HEK293T (cell line): ENCODE data around the gene PPIA.

Source experiments
- CTCF ChIA-PET: fragments of 350-600 bp; formaldehyde crosslinking; extraction: SDS; loops from one replicate; lab custom pipeline; 2021; ENCODE audit warnings: antibody characterized with exemption, inconsistent platforms; lab: Yijun Ruan, JAX
- POLR2A ChIA-PET: fragments of 350-600 bp; formaldehyde crosslinking; extraction: SDS; loops from one replicate; lab custom pipeline; 2020; ENCODE audit warnings: antibody characterized with exemption, inconsistent platforms; lab: Yijun Ruan, JAX
- DNase-seq: peaks from one replicate; pipeline ENCODE4 v3.0.0; 2012; ENCODE audit warnings: mixed read lengths; ENCODE audit errors: extremely low spot score
- ARNT ChIP-seq: fragments of 450-650 bp; IDR thresholded peaks from 2 replicates; pipeline ENCODE4 v1.6.1; 2017; ENCODE audit warnings: mild to moderate bottlenecking
- BHLHE40 ChIP-seq: fragments of 450-650 bp; IDR thresholded peaks from 2 replicates; pipeline ENCODE4 v1.6.1; 2016; ENCODE audit warnings: mild to moderate bottlenecking, moderate library complexity, borderline replicate concordance
- CTBP1 ChIP-seq: fragments of 450-650 bp; IDR thresholded peaks from 2 replicates; pipeline ENCODE4 v1.6.1; 2016; ENCODE audit warnings: borderline replicate concordance
- ELF4 ChIP-seq: fragments of 450-650 bp; IDR thresholded peaks from 2 replicates; pipeline ENCODE4 v1.6.1; 2017; ENCODE audit warnings: antibody characterized with exemption
- FOXA1 ChIP-seq: fragments of 450-650 bp; IDR thresholded peaks from 2 replicates; pipeline ENCODE4 v1.6.1; 2016; ENCODE audit warnings: mild to moderate bottlenecking
- FOXK2 ChIP-seq: fragments of 450-650 bp; IDR thresholded peaks from 2 replicates; pipeline ENCODE4 v1.6.1; 2016; ENCODE audit warnings: mild to moderate bottlenecking
- FOXM1 ChIP-seq: fragments of 450-650 bp; IDR thresholded peaks from 2 replicates; pipeline ENCODE4 v1.6.1; 2017; ENCODE audit warnings: mild to moderate bottlenecking, borderline replicate concordance
- HDGF ChIP-seq: fragments of 450-650 bp; IDR thresholded peaks from 2 replicates; pipeline ENCODE4 v1.6.1; 2017; ENCODE audit warnings: antibody characterized with exemption, borderline replicate concordance
- L3MBTL2 ChIP-seq: fragments of 450-650 bp; conservative IDR thresholded peaks from 2 replicates; pipeline ENCODE4 v1.6.1; 2016; ENCODE audit warnings: mild to moderate bottlenecking
- LEF1 ChIP-seq: fragments of 450-650 bp; IDR thresholded peaks from 2 replicates; pipeline ENCODE4 v1.6.1; 2017; ENCODE audit warnings: mild to moderate bottlenecking, borderline replicate concordance
- NFRKB ChIP-seq: fragments of 450-650 bp; IDR thresholded peaks from 2 replicates; pipeline ENCODE4 v1.6.1; 2016; ENCODE audit warnings: mild to moderate bottlenecking, moderate library complexity
- PKNOX1 ChIP-seq: fragments of 450-650 bp; IDR thresholded peaks from 2 replicates; pipeline ENCODE4 v1.6.1; 2016
- SP1 ChIP-seq: fragments of 450-650 bp; IDR thresholded peaks from 2 replicates; pipeline ENCODE4 v1.6.1; 2017
- SUZ12 ChIP-seq: fragments of 450-650 bp; IDR thresholded peaks from 2 replicates; pipeline ENCODE4 v1.6.1; 2016; ENCODE audit warnings: mild to moderate bottlenecking
- TARDBP ChIP-seq: fragments of 450-650 bp; IDR thresholded peaks from 2 replicates; pipeline ENCODE4 v1.6.1; 2016
- ZNF384 ChIP-seq: fragments of 450-650 bp; IDR thresholded peaks from 2 replicates; pipeline ENCODE4 v1.6.1; 2016

PPIA gene

GRCh38 chr7:44847509-44847919, 51.0 kb downstream of the PPIA start:
- no peak for TF ChIP-seq TARDBP
- ChIA-PET POLR2A (interaction anchor here (0.5 to 4.1 kb wide), 36 partner anchors 7 to 288 kb away, joined by 3 to 39 read pairs (median 4); partner anchors contain the start of genes DDX56, OGDH, PPIA and PURB), CTCF (interaction anchor here (1.0 to 1.3 kb wide), 2 partner anchors 10 to 259 kb away, joined by 4 read pairs; no protein-coding TSS in a partner anchor)
- DNase-seq = peak; percentile 84

- TF ChIP-seq LEF1 = no peak
- peak; percentile 51 for TF ChIP-seq SP1
- TF ChIP-seq FOXK2 = no peak
- TF ChIP-seq HDGF = no peak
- no peak for TF ChIP-seq CTBP1
- no peak for TF ChIP-seq FOXA1
- peak; percentile 25; the same call in 1 of the 2 replicates for TF ChIP-seq ELF4
- TF ChIP-seq BHLHE40 = no peak
- TF ChIP-seq NFRKB = no peak
- TF ChIP-seq ZNF384 = no peak
- peak; percentile 98 for TF ChIP-seq L3MBTL2
- 0 out of 2 replicates have a peak, but pooled peaks have one; percentile 39 for TF ChIP-seq ARNT
- peak; percentile 91 for TF ChIP-seq FOXM1
- TF ChIP-seq TARDBP = no peak
- peak; percentile 100 for TF ChIP-seq PKNOX1
- no peak for TF ChIP-seq SUZ12
- CTCF ChIA-PET = interaction anchor here (0.5 to 1.3 kb wide), 3 partner anchors 9 to 260 kb away, joined by 3 to 4 read pairs (median 4); no protein-coding TSS in a partner anchor
- POLR2A ChIA-PET = interaction anchor here (0.5 to 4.1 kb wide), 39 partner anchors 8 to 288 kb away, joined by 3 to 39 read pairs (median 4); partner anchors contain the start of genes DDX56, OGDH, PPIA and PURB
- peak; percentile 97 for DNase-seq
These were observed 51.6 kb downstream of the PPIA start, which contains the start of gene H2AZ2 for GRCh38 chr7:44847920-44848634. Gene H2AZ2 (minus strand): TSS chr7:44848087. CDS start chr7:44847971, 116 bp downstream.

- POLR2A ChIA-PET = interaction anchor here (0.8 to 4.1 kb wide), 21 partner anchors 9 to 286 kb away, joined by 3 to 39 read pairs (median 6); partner anchors contain the start of genes DDX56, OGDH, PPIA and PURB
- CTCF ChIA-PET = interaction anchor here (0.7 to 1.5 kb wide), 2 partner anchors 9 to 124 kb away, joined by 3 to 4 read pairs; no protein-coding TSS in a partner anchor
- TF ChIP-seq ELF4 (no peak), LEF1 (no peak), FOXM1 (no peak), ZNF384 (no peak), NFRKB (no peak), ARNT (no peak), FOXA1 (no peak), PKNOX1 (no peak), SP1 (no peak), FOXK2 (no peak), BHLHE40 (no peak), L3MBTL2 (no peak)
- DNase-seq = no peak
These were observed 52.9 kb downstream of the PPIA start for GRCh38 chr7:44849259-44849884.

GRCh38 chr7:44849885-44850544, 53.5 kb downstream of the PPIA start:
- no peak for DNase-seq
- ChIA-PET POLR2A (interaction anchor here (0.8 to 4.1 kb wide), 16 partner anchors 8 to 286 kb away, joined by 3 to 39 read pairs (median 8); partner anchors contain the start of genes OGDH, PPIA, PURB and TBRG4), CTCF (interaction anchor here (0.7 to 1.5 kb wide), 3 partner anchors 8 to 123 kb away, joined by 3 to 4 read pairs (median 3); no protein-coding TSS in a partner anchor)
- TF ChIP-seq FOXK2 (no peak), ZNF384 (no peak), NFRKB (no peak), LEF1 (no peak), SUZ12 (no peak)

GRCh38 chr7:44852590-44852989, 56.1 kb downstream of the PPIA start:
- CTCF ChIA-PET = no interaction called here
- no peak for DNase-seq
- POLR2A ChIA-PET = interaction anchor here (1.9 kb wide), 1 partner anchor 32 kb away, joined by 5 read pairs; the partner anchor contains the start of gene PURB
- TF ChIP-seq NFRKB (no peak), ARNT (no peak), HDGF (no peak), LEF1 (no peak), PKNOX1 (no peak), ELF4 (no peak), FOXM1 (no peak), ZNF384 (no peak), SUZ12 (no peak), FOXK2 (no peak), TARDBP (no peak), BHLHE40 (no peak), CTBP1 (no peak)
